GM19025 (cell line): ENCODE data around the gene PPP3R1.

Experiments used
- ATAC-seq: cut with Tn5 transposase; IDR thresholded peaks from one replicate; pipeline ENCODE4 v1.9.1; 2021; ENCODE audit warnings: mild to moderate bottlenecking, low read depth, moderate library complexity; ENCODE audit not compliant: unreplicated experiment

Gene PPP3R1, protein sequence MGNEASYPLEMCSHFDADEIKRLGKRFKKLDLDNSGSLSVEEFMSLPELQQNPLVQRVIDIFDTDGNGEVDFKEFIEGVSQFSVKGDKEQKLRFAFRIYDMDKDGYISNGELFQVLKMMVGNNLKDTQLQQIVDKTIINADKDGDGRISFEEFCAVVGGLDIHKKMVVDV

GRCh38 chr2:68252400-68253218 lies at the start of gene PPP3R1:
Gene PPP3R1, minus strand, starts transcription at chr2:68252532. Its CDS starts 405 bp downstream, at chr2:68252127.
- ATAC-seq, result peak; percentile 82

- ATAC-seq, result no peak
Observed at GRCh38 chr2:68295516-68295915, 43.2 kb upstream of the PPP3R1 start.

- ATAC-seq, result no peak
Observed at GRCh38 chr2:68294913-68295312, 42.6 kb upstream of the PPP3R1 start.

DNA sequence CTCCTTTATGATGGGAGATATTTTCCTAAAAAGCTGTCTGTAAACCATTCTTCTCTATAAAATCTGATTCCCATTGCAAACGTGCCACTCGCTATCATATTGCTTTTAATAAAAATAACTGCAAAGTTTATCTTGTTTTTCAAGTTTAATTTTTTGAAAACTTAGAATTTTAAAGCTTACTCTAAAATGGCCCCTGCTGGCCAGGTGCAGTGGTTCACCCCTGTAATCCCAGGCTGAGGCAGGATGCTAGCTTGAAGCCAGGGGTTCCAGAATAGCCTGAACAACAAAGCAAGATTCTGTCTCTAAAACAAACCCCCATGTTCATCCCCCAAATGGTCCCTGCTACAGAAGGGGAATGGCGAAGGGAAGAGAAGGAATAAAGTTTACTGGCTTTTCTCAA lies 41.9 kb upstream of the PPP3R1 start:
- no peak for ATAC-seq

DNA sequence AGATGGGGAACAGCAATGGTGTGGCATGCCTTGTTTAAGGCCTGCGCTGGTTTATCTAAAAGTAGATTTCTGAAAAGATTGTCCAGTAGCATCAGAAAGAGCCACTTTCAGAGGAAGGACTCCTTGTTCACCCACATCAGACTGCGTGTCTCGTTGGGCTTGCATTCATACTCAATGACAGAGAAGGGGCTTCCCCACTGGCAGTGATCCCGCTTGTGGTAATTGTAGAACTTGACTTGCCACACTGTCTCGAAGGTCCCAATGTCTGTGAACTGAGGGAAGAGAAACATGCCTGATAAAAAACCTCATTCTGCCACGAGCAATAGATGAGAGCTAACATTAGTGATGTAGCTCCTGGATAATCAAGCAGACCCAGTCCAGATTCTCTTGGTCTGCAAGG lies 41.4 kb upstream of the PPP3R1 start:
- no peak for ATAC-seq

GRCh38 chr2:68293024-68293423 lies 40.7 kb upstream of the PPP3R1 start:
- no peak for ATAC-seq

GRCh38 chr2:68292108-68292710 lies 39.9 kb upstream of the PPP3R1 start:
- ATAC-seq, result no peak

GRCh38 chr2:68291314-68291713 lies 39.0 kb upstream of the PPP3R1 start:
- no peak for ATAC-seq

DNA sequence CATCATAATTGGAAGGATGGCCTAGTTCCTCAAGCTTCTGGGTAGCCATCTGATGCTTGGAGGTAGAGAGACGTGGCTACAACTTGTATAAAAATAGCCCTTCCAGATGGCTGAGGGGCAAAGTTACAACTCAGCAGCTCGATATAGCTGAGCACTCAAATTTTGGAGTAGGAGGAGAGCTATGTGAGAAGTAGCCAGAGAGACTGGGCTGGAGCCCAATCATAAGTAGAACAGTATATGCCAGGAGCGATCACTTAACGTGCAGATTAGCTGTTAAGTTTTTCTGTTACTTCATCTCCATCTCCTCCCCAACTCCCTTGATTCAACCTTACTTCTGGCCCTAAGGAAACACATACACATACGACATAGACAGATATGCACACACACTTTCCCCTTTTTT lies 38.6 kb upstream of the PPP3R1 start:
- no peak for ATAC-seq

- no peak for ATAC-seq
Observed at GRCh38 chr2:68287580-68288441, 35.5 kb upstream of the PPP3R1 start.

- ATAC-seq, result no peak
Observed at GRCh38 chr2:68284896-68285295, 32.6 kb upstream of the PPP3R1 start.

GRCh38 chr2:68283419-68283812 lies 31.1 kb upstream of the PPP3R1 start:
- ATAC-seq, result no peak

DNA sequence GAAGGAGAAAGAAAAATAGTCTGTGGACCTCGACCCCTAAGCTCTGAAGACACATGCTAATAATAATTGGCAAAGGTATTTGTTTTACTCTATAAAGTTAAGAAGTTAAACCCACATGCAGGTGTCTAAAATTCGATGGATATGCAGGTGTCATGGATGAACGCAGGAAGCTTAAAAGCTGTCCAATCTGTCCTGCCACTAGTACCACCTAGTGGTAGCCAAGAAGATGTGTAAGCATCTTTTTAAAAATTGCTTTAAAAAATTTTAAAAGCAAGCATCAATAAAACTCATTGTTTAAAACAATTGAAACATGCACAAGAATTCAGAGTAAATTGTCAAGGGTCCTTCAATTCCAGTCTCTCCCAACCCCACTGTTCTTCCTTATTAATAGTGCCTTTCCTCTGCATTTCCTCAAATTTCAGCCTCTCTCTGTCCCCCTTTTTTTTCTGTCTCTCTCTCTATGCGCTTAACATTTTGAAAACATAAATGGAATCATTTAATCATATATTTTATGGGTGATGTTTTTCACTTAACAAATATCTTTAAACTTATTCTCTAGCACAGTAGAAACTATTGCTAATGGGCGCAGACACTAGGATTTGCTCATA lies 30.6 kb upstream of the PPP3R1 start:
- no peak for ATAC-seq

GRCh38 chr2:68280796-68281195 lies 28.5 kb upstream of the PPP3R1 start:
- no peak for ATAC-seq

- no peak for ATAC-seq
Observed at GRCh38 chr2:68280348-68280747, 28.0 kb upstream of the PPP3R1 start.

- no peak for ATAC-seq
Observed at GRCh38 chr2:68279691-68280090, 27.4 kb upstream of the PPP3R1 start.

GRCh38 chr2:68278169-68278568 lies 25.8 kb upstream of the PPP3R1 start:
- ATAC-seq, result no peak

DNA sequence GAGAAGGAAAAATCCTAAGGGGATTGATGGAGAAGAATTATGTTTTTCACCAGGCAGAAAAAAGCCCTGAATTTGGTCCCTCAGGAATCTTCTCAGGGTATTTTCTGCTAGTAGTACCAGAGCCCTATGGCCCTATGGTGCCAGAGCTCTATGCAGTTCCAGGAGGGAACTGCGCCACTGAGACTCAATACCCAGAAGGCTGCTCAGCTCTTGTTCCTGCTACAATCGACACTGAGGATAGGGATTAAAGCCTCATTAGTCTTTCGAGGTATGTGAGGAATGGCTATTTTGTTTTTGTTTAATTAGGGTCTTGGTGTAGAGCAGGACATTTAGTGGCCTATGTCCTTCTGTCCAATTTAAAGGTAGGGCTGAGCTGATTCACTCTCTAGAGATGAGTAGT lies 21.7 kb upstream of the PPP3R1 start:
- ATAC-seq, result no peak

DNA sequence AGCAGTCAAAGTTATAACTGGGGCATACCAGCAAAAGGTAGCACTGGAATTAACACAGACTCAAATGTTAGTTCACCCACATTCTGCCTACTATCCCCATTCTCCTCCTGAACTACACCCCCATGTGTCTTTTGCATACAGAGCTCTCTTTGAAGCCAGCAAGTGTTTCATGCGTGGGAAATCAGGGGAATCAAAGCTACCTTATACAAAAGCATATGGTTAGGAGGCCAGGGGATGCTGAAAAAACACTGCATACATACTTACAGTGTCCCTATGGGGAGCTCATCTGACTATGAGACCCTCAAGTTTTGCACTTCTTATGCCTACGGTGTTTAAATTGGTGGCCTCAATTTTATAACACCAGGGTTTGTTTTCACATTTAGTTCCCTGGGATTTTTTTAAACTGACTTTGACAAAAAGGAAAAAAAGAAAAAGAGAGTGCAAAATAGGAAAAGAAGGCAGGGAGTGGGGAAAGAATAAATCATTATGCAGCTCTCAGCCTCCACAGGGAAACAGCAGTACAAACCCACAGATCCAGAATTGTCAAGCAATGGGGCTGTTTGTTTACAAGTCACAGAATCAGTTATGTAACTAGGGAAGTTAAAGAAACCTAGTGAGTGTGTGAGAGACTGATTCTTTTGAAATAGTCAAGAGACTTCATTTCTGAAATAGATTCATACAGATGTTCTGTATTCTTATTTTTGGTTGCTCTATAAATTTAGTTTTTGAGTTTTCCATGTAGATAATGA lies 20.1 kb upstream of the PPP3R1 start:
- no peak for ATAC-seq

DNA sequence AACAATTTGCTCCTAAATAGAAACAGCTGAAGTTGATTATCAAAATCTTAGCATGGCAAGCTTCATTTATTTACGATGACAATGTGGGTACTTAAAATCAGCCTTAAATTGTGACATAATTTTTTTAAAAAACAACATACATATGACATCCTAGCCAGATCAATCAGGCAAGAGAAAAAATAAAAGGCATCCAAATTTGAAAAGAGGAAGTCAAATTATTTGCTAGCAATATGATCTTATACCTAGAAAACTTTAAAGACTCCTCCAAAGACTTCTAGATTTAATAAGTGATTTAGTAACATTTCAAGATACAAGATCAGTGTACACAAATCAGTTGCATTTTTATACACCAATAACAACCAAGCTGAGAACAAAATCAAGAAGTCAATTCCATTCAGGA lies 14.3 kb upstream of the PPP3R1 start:
- ATAC-seq, result no peak
